Erythroblast (primary cell): Measurements from ENCODE around the gene FBLN7.

Experiments used
- GATA1 ChIP-seq: IDR thresholded peaks from 2 replicates; pipeline ENCODE4 v1.6.1; 2011; ENCODE audit warnings: low read depth, mild to moderate bottlenecking, control low read depth, low read length, moderate library complexity
- POLR2A ChIP-seq: IDR thresholded peaks from 2 replicates; pipeline ENCODE4 v1.6.1; 2011; ENCODE audit warnings: mild to moderate bottlenecking, low read length

- no peak for TF ChIP-seq POLR2A
- no peak for TF ChIP-seq GATA1
Observed at GRCh38 chr2:112197868-112198267, 59.7 kb downstream of the FBLN7 start.
